Vagina (tissue), 2 donors: ENCODE measurements around the gene ADCY5.

Source experiments
- POLR2A ChIP-seq, 2 donors: fragments of 450-650 bp; IDR thresholded peaks; one replicate each; pipeline ENCODE4 v1.6.1; 2017; ENCODE audit warnings: antibody characterized with exemption in 2 of 2, mild to moderate bottlenecking in 2 of 2, moderate library complexity in 2 of 2
- POLR2AphosphoS5 ChIP-seq, 2 donors: sonication (generic); formaldehyde crosslinking; IDR thresholded peaks; one replicate each; pipeline ENCODE4 v1.9.0; 2017; ENCODE audit warnings: antibody characterized with exemption in 2 of 2, mild to moderate bottlenecking in 2 of 2, low read depth in 1 of 2; ENCODE audit not compliant: insufficient read depth in 1 of 2
- TF ChIP-seq, protein P1 (sequence below), 3 experiments: fragments of 450-650 bp in 2 of 3; fragments of 200-600 bp in 1 of 3; sonication (generic) in 1 of 3; IDR thresholded peaks; one replicate each; pipeline ENCODE4 v1.5.1; 2017 to 2019; ENCODE audit warnings: antibody characterized with exemption in 3 of 3, mild to moderate bottlenecking in 2 of 3, moderate library complexity in 2 of 3

DNA sequence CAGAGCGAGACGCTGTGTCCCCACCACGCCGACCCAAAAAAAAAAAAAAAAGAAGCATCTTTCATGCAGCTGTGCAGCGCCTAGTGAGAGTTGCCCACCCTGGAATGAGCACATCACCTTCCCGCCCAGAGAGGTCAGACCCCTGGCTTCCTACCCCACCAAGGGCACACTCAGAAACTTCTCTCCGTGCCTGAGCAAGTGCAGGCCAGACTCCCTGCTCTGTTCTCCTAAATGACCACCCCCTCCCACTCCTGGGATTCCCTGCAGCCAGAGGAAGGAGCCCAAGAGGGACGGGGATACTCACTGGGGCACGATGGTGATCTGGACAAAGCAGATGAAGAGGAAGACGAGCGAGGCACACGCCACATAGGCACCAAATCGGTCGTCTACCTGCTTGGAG, 131.2 kb downstream of the ADCY5 start:
- TF ChIP-seq, protein P1, sequence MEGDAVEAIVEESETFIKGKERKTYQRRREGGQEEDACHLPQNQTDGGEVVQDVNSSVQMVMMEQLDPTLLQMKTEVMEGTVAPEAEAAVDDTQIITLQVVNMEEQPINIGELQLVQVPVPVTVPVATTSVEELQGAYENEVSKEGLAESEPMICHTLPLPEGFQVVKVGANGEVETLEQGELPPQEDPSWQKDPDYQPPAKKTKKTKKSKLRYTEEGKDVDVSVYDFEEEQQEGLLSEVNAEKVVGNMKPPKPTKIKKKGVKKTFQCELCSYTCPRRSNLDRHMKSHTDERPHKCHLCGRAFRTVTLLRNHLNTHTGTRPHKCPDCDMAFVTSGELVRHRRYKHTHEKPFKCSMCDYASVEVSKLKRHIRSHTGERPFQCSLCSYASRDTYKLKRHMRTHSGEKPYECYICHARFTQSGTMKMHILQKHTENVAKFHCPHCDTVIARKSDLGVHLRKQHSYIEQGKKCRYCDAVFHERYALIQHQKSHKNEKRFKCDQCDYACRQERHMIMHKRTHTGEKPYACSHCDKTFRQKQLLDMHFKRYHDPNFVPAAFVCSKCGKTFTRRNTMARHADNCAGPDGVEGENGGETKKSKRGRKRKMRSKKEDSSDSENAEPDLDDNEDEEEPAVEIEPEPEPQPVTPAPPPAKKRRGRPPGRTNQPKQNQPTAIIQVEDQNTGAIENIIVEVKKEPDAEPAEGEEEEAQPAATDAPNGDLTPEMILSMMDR (IDR thresholded peaks at IDR 0.05): no peak
- TF ChIP-seq POLR2A (IDR thresholded peaks at IDR 0.05): no peak
- no peak for TF ChIP-seq POLR2AphosphoS5 (IDR thresholded peaks at IDR 0.05; ENCODE audit: insufficient read depth in 1 of 2, low read depth in 1 of 2)
